ENCODE results near the gene NF2.

NF2 gene

DNA sequence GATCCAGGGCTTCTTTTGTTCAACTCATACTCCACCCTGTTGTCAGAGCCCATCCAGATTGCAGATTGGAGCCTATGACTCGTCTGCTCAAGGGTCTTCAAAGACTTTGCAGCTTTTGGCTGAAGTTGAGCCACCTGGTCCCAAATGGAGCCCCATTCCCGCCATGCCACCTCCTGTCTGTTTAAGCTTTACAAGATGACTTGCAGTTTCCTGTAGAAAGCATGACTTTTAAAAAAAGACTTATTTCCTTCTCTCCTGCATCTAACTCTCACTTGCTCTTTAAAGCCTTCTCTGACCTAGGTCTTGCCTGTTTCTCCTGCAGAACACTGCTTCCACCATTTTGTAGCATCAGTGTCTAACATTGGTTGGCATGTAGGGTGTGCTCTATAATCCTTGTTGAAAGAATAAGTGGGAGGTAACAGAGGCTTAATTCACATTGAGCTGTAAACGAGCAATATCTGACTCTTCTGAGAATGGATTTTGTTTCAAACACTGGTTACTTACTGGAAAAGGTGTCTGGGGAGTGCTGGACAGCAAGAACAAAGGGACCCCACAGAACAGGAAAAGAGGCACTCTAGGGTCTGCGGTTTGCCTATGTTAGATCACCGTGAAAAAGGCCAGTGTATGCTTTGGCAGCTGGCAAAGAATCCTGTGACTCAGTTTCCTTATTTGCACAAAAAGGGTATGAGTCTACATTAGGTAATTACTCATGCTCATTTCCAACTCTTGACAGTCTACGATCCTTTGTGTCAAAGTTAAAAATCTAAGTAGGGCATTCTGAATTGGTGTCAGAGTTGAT, 30.3 kb downstream of the NF2 start:
- no peak for DNase-seq

- DNase-seq: no peak
Observed at GRCh38 chr22:29634847-29635246, 31.4 kb downstream of the NF2 start.

GRCh38 chr22:29635734-29636357, 32.4 kb downstream of the NF2 start:
- peak; percentile 5 for DNase-seq

DNA sequence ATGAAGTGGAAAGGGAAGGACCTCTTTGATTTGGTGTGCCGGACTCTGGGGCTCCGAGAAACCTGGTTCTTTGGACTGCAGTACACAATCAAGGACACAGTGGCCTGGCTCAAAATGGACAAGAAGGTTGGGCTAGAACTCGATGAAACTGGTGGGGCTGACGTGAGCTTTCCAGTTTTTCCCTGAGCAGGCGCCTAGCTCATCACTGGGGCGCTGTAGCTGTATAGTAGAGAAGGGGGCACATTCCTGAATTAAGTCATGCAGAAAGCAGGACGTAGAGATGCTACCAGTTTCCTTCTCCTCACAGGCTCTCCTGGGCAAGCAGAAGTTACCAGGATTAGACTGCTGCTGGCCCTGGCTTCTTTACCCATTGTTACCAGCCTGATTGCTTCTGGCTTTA, 33.3 kb downstream of the NF2 start:
- DNase-seq: no peak

- DNase-seq: no peak
Observed at GRCh38 chr22:29637181-29637580, 33.7 kb downstream of the NF2 start.

DNA sequence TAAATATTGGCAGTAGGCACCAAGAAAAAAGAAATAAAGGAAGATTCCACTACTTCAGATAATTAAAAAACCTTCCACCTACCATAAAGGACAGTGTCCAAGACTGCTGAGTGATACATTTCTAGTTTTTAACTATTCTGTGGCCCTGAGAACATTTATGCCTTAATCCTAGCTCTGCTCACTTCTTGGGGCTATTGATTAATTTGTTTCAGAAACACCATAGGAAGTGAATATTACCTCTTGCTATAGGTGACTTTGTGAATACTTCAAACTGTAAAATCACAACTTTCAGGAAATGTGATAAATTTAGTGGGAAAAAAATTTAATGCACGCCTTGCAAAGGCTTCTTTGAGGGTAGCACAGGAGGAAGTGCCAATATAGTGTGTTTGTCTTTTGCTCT, 35.2 kb downstream of the NF2 start:
- no peak for DNase-seq

- no peak for DNase-seq
Observed at GRCh38 chr22:29639096-29639495, 35.7 kb downstream of the NF2 start.

GRCh38 chr22:29641042-29641699, 37.7 kb downstream of the NF2 start:
- no peak for DNase-seq

- no peak for DNase-seq
Observed at GRCh38 chr22:29641700-29642330, 38.4 kb downstream of the NF2 start.

- DNase-seq: no peak
Observed at GRCh38 chr22:29642694-29643093, 39.3 kb downstream of the NF2 start.

- no peak for DNase-seq
Observed at GRCh38 chr22:29647954-29648737, 44.7 kb downstream of the NF2 start.

DNA sequence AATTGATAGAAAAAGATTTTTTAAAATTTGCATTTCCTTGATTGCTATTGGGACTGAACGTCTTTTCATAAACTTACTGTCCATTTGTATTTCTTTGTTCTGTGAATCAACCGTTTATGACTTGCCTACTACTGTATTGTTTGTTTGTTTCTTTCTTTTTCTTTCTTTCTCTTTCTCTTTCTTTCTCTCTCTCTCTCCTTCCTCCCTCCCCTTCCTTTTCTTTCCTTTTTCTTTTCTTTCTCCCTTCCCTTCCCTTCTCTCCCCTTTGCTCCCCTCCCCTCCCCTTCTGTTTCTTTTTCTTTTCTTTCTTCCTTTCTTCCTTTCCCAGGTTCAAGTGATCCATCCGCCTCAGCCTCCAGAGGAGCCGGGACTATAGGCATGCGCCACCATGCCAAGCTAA, 46.9 kb downstream of the NF2 start:
- no peak for DNase-seq

- no peak for DNase-seq
Observed at GRCh38 chr22:29651652-29652051, 48.2 kb downstream of the NF2 start.

GRCh38 chr22:29654420-29654819, 51.0 kb downstream of the NF2 start:
- no peak for DNase-seq

DNA sequence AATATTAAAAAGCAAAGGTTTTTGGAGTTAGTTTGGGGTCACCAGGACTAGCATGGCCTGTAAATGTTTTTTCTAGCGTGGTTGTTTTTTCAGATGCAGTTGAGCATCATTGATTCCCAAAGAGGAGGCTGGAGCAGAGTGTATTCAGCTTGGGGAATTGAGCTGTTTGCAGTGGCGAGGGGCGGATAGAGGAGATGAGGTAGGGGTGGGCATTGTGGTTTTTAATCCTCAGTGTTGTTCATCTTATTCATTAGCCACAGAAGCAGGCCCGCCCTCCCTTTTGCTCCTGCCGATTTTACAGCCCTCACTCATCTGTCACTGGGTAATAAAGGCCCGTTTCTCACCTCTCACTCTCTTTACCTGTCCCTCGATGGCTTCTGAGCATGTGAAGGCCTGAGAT, 51.4 kb downstream of the NF2 start:
- DNase-seq: no peak

DNA sequence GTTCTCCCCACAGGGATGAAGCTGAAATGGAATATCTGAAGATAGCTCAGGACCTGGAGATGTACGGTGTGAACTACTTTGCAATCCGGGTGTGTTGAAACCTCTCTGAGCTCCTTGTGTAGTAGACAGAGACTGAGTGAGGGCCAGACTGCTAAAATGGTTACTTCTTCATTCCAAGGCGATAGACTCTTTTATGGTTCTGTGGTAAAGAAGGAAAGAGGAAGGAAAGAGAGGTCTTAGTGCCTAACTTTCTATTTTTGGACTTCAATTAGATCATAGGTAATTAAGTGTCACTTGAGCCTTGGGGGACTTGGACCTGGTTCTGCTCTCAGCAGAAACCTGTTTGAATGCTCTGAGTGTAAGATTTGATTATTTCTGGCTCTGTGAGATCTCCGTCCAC, 54.7 kb downstream of the NF2 start:
- DNase-seq: no peak

DNA sequence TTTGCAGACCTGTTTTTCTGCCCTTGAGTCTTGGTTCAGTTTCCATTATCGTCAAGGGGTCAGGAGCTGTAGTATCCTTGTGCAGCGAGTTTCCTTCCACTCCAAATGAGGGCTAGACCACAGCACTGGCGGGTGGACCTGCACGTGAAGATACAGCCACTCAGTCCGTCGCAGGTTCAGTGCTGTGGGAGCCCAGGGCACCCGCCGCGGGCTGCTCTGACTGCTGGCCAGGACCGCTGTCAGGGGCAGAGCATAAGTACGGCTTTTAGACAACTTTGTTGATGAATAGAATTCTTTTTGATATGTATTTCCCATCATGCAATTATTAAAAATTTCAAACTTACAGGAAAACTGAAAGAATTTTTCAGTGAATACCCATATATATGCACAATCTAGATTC, 56.6 kb downstream of the NF2 start:
- DNase-seq: no peak

GRCh38 chr22:29661336-29661735, 57.9 kb downstream of the NF2 start:
- no peak for DNase-seq

- no peak for DNase-seq
Observed at GRCh38 chr22:29663180-29663821, 59.9 kb downstream of the NF2 start.

DNA sequence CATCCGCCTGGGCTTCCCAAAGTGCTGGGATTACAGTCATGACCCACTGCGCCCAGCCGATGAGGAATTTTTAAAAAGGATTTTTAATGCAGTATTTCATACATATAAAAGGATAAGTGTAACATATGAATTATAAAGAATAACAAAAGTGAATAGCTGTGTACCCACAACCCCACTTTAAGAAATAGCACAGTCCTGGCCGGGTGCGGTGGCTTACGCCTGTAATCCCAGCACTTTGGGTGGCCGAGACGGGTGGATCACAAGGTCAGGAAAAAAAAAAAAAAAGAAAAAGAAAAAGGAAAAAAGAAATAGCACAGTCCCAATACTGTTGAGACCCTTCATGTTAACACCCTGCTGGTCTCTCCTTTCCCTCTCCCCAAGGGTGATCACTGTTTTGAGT, 62.1 kb downstream of the NF2 start:
- no peak for DNase-seq

- DNase-seq: no peak
Observed at GRCh38 chr22:29668673-29669072, 65.2 kb downstream of the NF2 start.

DNA sequence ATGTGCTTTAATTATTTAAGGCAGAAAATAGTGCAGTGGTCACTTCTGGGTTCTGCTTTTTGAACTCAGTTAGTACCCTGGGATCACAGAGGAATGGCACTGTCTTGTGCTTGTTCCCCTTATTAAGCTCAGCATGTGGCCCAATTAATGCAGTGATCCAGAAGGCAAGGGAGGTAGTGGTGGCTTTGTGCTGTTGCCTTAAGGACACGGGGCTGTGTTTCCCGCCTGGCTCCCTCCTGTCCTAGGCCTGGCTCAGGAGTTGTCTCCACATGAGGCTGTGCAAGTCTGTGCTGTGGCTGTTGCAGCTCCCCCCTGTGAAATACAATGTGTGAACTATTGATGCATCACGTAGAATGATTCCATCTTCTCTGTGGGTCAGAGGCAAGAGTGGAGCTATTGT, 67.2 kb downstream of the NF2 start:
- DNase-seq: no peak
